ENCODE data around the gene LDB3.

- TF ChIP-seq CTCF (IDR thresholded peaks at IDR 0.05) (no peak), POLR2A (IDR thresholded peaks at IDR 0.05) (no peak)
Measured at GRCh38 chr10:86773498-86773897, 105.2 kb downstream of the LDB3 start.
